ENCODE results near the gene CDH11.

Gene CDH11

GRCh38 chr16:65121870-65122723 lies at the start of gene CDH11:
CDH11 (minus strand) TSS chr16:65122063; CDS start chr16:65004869, 117,194 bp downstream.
- H3K27me3 ChIP-seq (ENCODE audit: control insufficient read depth, insufficient read depth, low read length): peaks cover 41% of the 10 kb centered on the region
- H3K9me3 ChIP-seq (ENCODE audit: control insufficient read depth, low read length): no peaks in the 10 kb centered on the region
- peak within 1 kb of the TSS; percentile 64 for H3K9ac ChIP-seq (ENCODE audit: low read length)
- peaks cover 7% of the 10 kb centered on the region for H3K4me1 ChIP-seq (ENCODE audit: control insufficient read depth, insufficient read depth, low read length)
- H3K36me3 ChIP-seq (ENCODE audit: control insufficient read depth, insufficient read depth, low read length): no peaks in the 10 kb centered on the region
- peak within 1 kb of the TSS; percentile 36 for H3K4me3 ChIP-seq (ENCODE audit: low read length)

- Histone ChIP-seq H3K9ac (ENCODE audit: low read length) (no peak overlapping the region), H3K36me3 (ENCODE audit: control insufficient read depth, insufficient read depth, low read length) (no peaks in the 10 kb centered on the region), H3K9me3 (ENCODE audit: control insufficient read depth, low read length) (no peaks in the 10 kb centered on the region), H3K4me1 (ENCODE audit: control insufficient read depth, insufficient read depth, low read length) (no peaks in the 10 kb centered on the region), H3K27me3 (ENCODE audit: control insufficient read depth, insufficient read depth, low read length) (no peaks in the 10 kb centered on the region), H3K4me3 (ENCODE audit: low read length) (no peak overlapping the region)
Observed at GRCh38 chr16:65154321-65154720, 32.5 kb upstream of the CDH11 start.

GRCh38 chr16:65153365-65154105 lies 31.7 kb upstream of the CDH11 start:
- H3K9ac ChIP-seq (ENCODE audit: low read length): no peak overlapping the region
- H3K4me1 ChIP-seq (ENCODE audit: control insufficient read depth, insufficient read depth, low read length): no peaks in the 10 kb centered on the region
- H3K27me3 ChIP-seq (ENCODE audit: control insufficient read depth, insufficient read depth, low read length): no peaks in the 10 kb centered on the region
- H3K9me3 ChIP-seq (ENCODE audit: control insufficient read depth, low read length): no peaks in the 10 kb centered on the region
- H3K4me3 ChIP-seq (ENCODE audit: low read length): no peak overlapping the region
- no peaks in the 10 kb centered on the region for H3K36me3 ChIP-seq (ENCODE audit: control insufficient read depth, insufficient read depth, low read length)

GRCh38 chr16:65148804-65149203 lies 26.9 kb upstream of the CDH11 start:
- H3K27me3 ChIP-seq (ENCODE audit: control insufficient read depth, insufficient read depth, low read length): no peaks in the 10 kb centered on the region
- no peaks in the 10 kb centered on the region for H3K36me3 ChIP-seq (ENCODE audit: control insufficient read depth, insufficient read depth, low read length)
- no peak overlapping the region for H3K4me3 ChIP-seq (ENCODE audit: low read length)
- no peaks in the 10 kb centered on the region for H3K9me3 ChIP-seq (ENCODE audit: control insufficient read depth, low read length)
- H3K9ac ChIP-seq (ENCODE audit: low read length): no peak overlapping the region
- no peaks in the 10 kb centered on the region for H3K4me1 ChIP-seq (ENCODE audit: control insufficient read depth, insufficient read depth, low read length)

- no peaks in the 10 kb centered on the region for H3K9me3 ChIP-seq (ENCODE audit: control insufficient read depth, low read length)
- H3K9ac ChIP-seq (ENCODE audit: low read length): no peak overlapping the region
- H3K4me1 ChIP-seq (ENCODE audit: control insufficient read depth, insufficient read depth, low read length): no peaks in the 10 kb centered on the region
- H3K27me3 ChIP-seq (ENCODE audit: control insufficient read depth, insufficient read depth, low read length): peaks cover 5% of the 10 kb centered on the region
- H3K36me3 ChIP-seq (ENCODE audit: control insufficient read depth, insufficient read depth, low read length): no peaks in the 10 kb centered on the region
- no peak overlapping the region for H3K4me3 ChIP-seq (ENCODE audit: low read length)
Observed at GRCh38 chr16:65142276-65142675, 20.4 kb upstream of the CDH11 start.

GRCh38 chr16:65136681-65137080 lies 14.8 kb upstream of the CDH11 start:
- Histone ChIP-seq H3K36me3 (ENCODE audit: control insufficient read depth, insufficient read depth, low read length) (no peaks in the 10 kb centered on the region), H3K27me3 (ENCODE audit: control insufficient read depth, insufficient read depth, low read length) (no peaks in the 10 kb centered on the region), H3K9me3 (ENCODE audit: control insufficient read depth, low read length) (no peaks in the 10 kb centered on the region), H3K9ac (ENCODE audit: low read length) (no peak overlapping the region), H3K4me1 (ENCODE audit: control insufficient read depth, insufficient read depth, low read length) (no peaks in the 10 kb centered on the region), H3K4me3 (ENCODE audit: low read length) (no peak overlapping the region)

- no peaks in the 10 kb centered on the region for H3K9me3 ChIP-seq (ENCODE audit: control insufficient read depth, low read length)
- no peaks in the 10 kb centered on the region for H3K36me3 ChIP-seq (ENCODE audit: control insufficient read depth, insufficient read depth, low read length)
- H3K9ac ChIP-seq (ENCODE audit: low read length): no peak overlapping the region
- no peak overlapping the region for H3K4me3 ChIP-seq (ENCODE audit: low read length)
- H3K4me1 ChIP-seq (ENCODE audit: control insufficient read depth, insufficient read depth, low read length): peaks cover 7% of the 10 kb centered on the region
- H3K27me3 ChIP-seq (ENCODE audit: control insufficient read depth, insufficient read depth, low read length): peaks cover 22% of the 10 kb centered on the region
Observed at GRCh38 chr16:65126845-65127624, 5.2 kb upstream of the CDH11 start.

- H3K4me3 ChIP-seq (ENCODE audit: low read length): no peak overlapping the region
- H3K4me1 ChIP-seq (ENCODE audit: control insufficient read depth, insufficient read depth, low read length): peaks cover 7% of the 10 kb centered on the region
- no peaks in the 10 kb centered on the region for H3K36me3 ChIP-seq (ENCODE audit: control insufficient read depth, insufficient read depth, low read length)
- H3K27me3 ChIP-seq (ENCODE audit: control insufficient read depth, insufficient read depth, low read length): peaks cover 31% of the 10 kb centered on the region
- H3K9me3 ChIP-seq (ENCODE audit: control insufficient read depth, low read length): no peaks in the 10 kb centered on the region
- no peak overlapping the region for H3K9ac ChIP-seq (ENCODE audit: low read length)
Observed at GRCh38 chr16:65125871-65126270, 4.0 kb upstream of the CDH11 start.

- H3K4me3 ChIP-seq (ENCODE audit: low read length): no peak overlapping the region
- H3K36me3 ChIP-seq (ENCODE audit: control insufficient read depth, insufficient read depth, low read length): no peaks in the 10 kb centered on the region
- H3K9me3 ChIP-seq (ENCODE audit: control insufficient read depth, low read length): no peaks in the 10 kb centered on the region
- H3K9ac ChIP-seq (ENCODE audit: low read length): no peak overlapping the region
- peaks cover 7% of the 10 kb centered on the region for H3K4me1 ChIP-seq (ENCODE audit: control insufficient read depth, insufficient read depth, low read length)
- H3K27me3 ChIP-seq (ENCODE audit: control insufficient read depth, insufficient read depth, low read length): peaks cover 36% of the 10 kb centered on the region
Observed at GRCh38 chr16:65125322-65125721, 3.5 kb upstream of the CDH11 start.

- peaks cover 7% of the 10 kb centered on the region for H3K4me1 ChIP-seq (ENCODE audit: control insufficient read depth, insufficient read depth, low read length)
- no peaks in the 10 kb centered on the region for H3K36me3 ChIP-seq (ENCODE audit: control insufficient read depth, insufficient read depth, low read length)
- no peak overlapping the region for H3K9ac ChIP-seq (ENCODE audit: low read length)
- H3K9me3 ChIP-seq (ENCODE audit: control insufficient read depth, low read length): no peaks in the 10 kb centered on the region
- peaks cover 41% of the 10 kb centered on the region for H3K27me3 ChIP-seq (ENCODE audit: control insufficient read depth, insufficient read depth, low read length)
- no peak overlapping the region for H3K4me3 ChIP-seq (ENCODE audit: low read length)
Observed at GRCh38 chr16:65124596-65124995, 2.7 kb upstream of the CDH11 start.

- H3K27me3 ChIP-seq (ENCODE audit: control insufficient read depth, insufficient read depth, low read length): peaks cover 41% of the 10 kb centered on the region
- H3K4me1 ChIP-seq (ENCODE audit: control insufficient read depth, insufficient read depth, low read length): peaks cover 7% of the 10 kb centered on the region
- H3K9me3 ChIP-seq (ENCODE audit: control insufficient read depth, low read length): no peaks in the 10 kb centered on the region
- H3K4me3 ChIP-seq (ENCODE audit: low read length): no peak overlapping the region
- no peaks in the 10 kb centered on the region for H3K36me3 ChIP-seq (ENCODE audit: control insufficient read depth, insufficient read depth, low read length)
- no peak overlapping the region for H3K9ac ChIP-seq (ENCODE audit: low read length)
Observed at GRCh38 chr16:65124212-65124548, 2.3 kb upstream of the CDH11 start.

All from mucosa of stomach (tissue), 1 donor.